Left cardiac atrium (tissue), 4 donors: ENCODE data around the gene SYT1. TPM values are rescaled to one million over a fixed set of nuclear protein-coding genes. Genes with fewer than 3 reads are reported as not detected.

Source experiments
- ATAC-seq, 2 donors: fragments of 200-7000 bp; cut with Tn5 transposase; one replicate each; pipeline ENCODE4 v1.9.1; 2020; ENCODE audit warnings: mild to moderate bottlenecking in 2 of 2, moderate library complexity in 2 of 2
- DNase-seq: peaks from one replicate; pipeline ENCODE4 v3.0.0-alpha.2; 2020
- intact Hi-C, 2 donors: fragments of 100-400 bp; cut with DNase I; formaldehyde crosslinking; loops; one replicate each; pipeline versions ENCODE4 v1.14.1 to v1.15.1; 2022 to 2023
- total RNA-seq, 2 donors: library from RNA; stranded (reverse); fragmentation: NEBNext Ultra II Directional; extraction: Animal tissue kit (Norgen Biotek cat#: 25700); gene quantifications; one replicate each; pipeline ENCODE4 v1.2.1, GENCODE V29; 2021
- donor health status: DM: no; HTN: yes; CAD: no.
- donor health status: DM: no; HTN: yes; CAD: no; lungs with severe emphysema.
- donor health status: DM: yes; HTN: yes; CAD: no.
- donor health status: Dilated cardiomyopathy.

Gene SYT1
- total RNA-seq, 2 donors from 2014 or later, result 0.68 to 1.5 TPM

GRCh38 chr12:79358716-79359300 is 494.2 kb downstream of the SYT1 start:
- ATAC-seq (no peak), DNase-seq (no peak)
- intact Hi-C loops, result no loop called here

GRCh38 chr12:79360286-79360685 is 495.7 kb downstream of the SYT1 start:
- intact Hi-C loops, result no loop called here
- DNase-seq, result no peak
- no peak for ATAC-seq

- ATAC-seq (no peak), DNase-seq (no peak)
- intact Hi-C loops, result no loop called here
These were observed 496.4 kb downstream of the SYT1 start for GRCh38 chr12:79360936-79361335.

GRCh38 chr12:79364197-79364596 is 499.6 kb downstream of the SYT1 start:
- DNase-seq (no peak), ATAC-seq (no peak)
- intact Hi-C loops, result no loop called here

- intact Hi-C loops, result no loop called here
- DNase-seq (no peak), ATAC-seq (no peak)
These were observed 501.8 kb downstream of the SYT1 start for GRCh38 chr12:79366374-79366773.

GRCh38 chr12:79367032-79367589 is 502.5 kb downstream of the SYT1 start:
- no peak for ATAC-seq
- intact Hi-C loops, result no loop called here
- no peak for DNase-seq

GRCh38 chr12:79370021-79370420 is 505.4 kb downstream of the SYT1 start:
- intact Hi-C loops, result no loop called here
- DNase-seq (no peak), ATAC-seq (no peak)

- intact Hi-C loops, result no loop called here
- DNase-seq (no peak), ATAC-seq (no peak)
These were observed 506.7 kb downstream of the SYT1 start for GRCh38 chr12:79371226-79371625.

- DNase-seq, result no peak
- ATAC-seq, result no peak
- intact Hi-C loops, result no loop called here
These were observed 509.4 kb downstream of the SYT1 start for GRCh38 chr12:79373896-79374499.

GRCh38 chr12:79374545-79374944 is 510.0 kb downstream of the SYT1 start:
- DNase-seq (no peak), ATAC-seq (no peak)
- intact Hi-C loops, result no loop called here

GRCh38 chr12:79375050-79375449 is 510.5 kb downstream of the SYT1 start:
- ATAC-seq (no peak), DNase-seq (no peak)
- intact Hi-C loops, result no loop called here

- ATAC-seq (no peak), DNase-seq (no peak)
- intact Hi-C loops, result no loop called here
These were observed 513.9 kb downstream of the SYT1 start for GRCh38 chr12:79378496-79378895.

- intact Hi-C loops, result no loop called here
- no peak for DNase-seq
- no peak for ATAC-seq
These were observed 515.8 kb downstream of the SYT1 start for GRCh38 chr12:79380402-79380801.

GRCh38 chr12:79381248-79382208 is 517.0 kb downstream of the SYT1 start:
- intact Hi-C loops, result no loop called here
- DNase-seq (no peak), ATAC-seq (no peak)

GRCh38 chr12:79384551-79384950 is 520.0 kb downstream of the SYT1 start:
- DNase-seq, result no peak
- no peak for ATAC-seq
- intact Hi-C loops, result no loop called here

GRCh38 chr12:79388011-79388410 is 523.4 kb downstream of the SYT1 start:
- no peak for DNase-seq
- intact Hi-C loops, result no loop called here
- ATAC-seq, result no peak

- ATAC-seq, result no peak
- no peak for DNase-seq
- intact Hi-C loops, result no loop called here
These were observed 529.3 kb downstream of the SYT1 start for GRCh38 chr12:79393842-79394241.

GRCh38 chr12:79397609-79398008 is 533.0 kb downstream of the SYT1 start:
- no peak for ATAC-seq
- no peak for DNase-seq
- intact Hi-C loops, result no loop called here

- ATAC-seq, result no peak
- no peak for DNase-seq
- intact Hi-C loops, result no loop called here
These were observed 535.9 kb downstream of the SYT1 start for GRCh38 chr12:79400481-79400880.

- DNase-seq, result no peak
- intact Hi-C loops, result no loop called here
- no peak for ATAC-seq
These were observed 538.0 kb downstream of the SYT1 start for GRCh38 chr12:79402606-79403005.
